ENCODE results near the gene MAP3K10.
A peak's percentile ranks its signal among the peaks of the same experiment; 100 is the strongest.
"Not testable (repeated sequence)": the region's sequence is repeated elsewhere in the genome, so short reads cannot be mapped to it uniquely, and the experiment has no call there.

Gene MAP3K10

GRCh38 chr19:40217027-40217810 is 26.0 kb downstream of the MAP3K10 start:
- DNase-seq (ENCODE audit: low read depth in 2 of 2): no peak

GRCh38 chr19:40217934-40218890 is 27.0 kb downstream of the MAP3K10 start, which contains the start of gene TTC9B:
Gene TTC9B, minus strand, starts transcription at chr19:40218384. Its CDS starts 3 bp downstream, at chr19:40218381.
- DNase-seq (ENCODE audit: low read depth in 2 of 2): peak in 1 of 2 donors; percentile 29

GRCh38 chr19:40219029-40219428 is 27.8 kb downstream of the MAP3K10 start:
- not testable (repeated sequence) for DNase-seq (ENCODE audit: low read depth in 2 of 2)

- no peak for DNase-seq (ENCODE audit: low read depth in 2 of 2)
Measured at GRCh38 chr19:40219721-40220276, 28.6 kb downstream of the MAP3K10 start.

- no peak for DNase-seq (ENCODE audit: low read depth in 2 of 2)
Measured at GRCh38 chr19:40220674-40221073, 29.4 kb downstream of the MAP3K10 start.

- DNase-seq (ENCODE audit: low read depth in 2 of 2): peak; percentile 53 to 56
Measured at GRCh38 chr19:40221858-40222619, 30.8 kb downstream of the MAP3K10 start.

GRCh38 chr19:40223135-40223822 is 32.1 kb downstream of the MAP3K10 start:
- no peak for DNase-seq (ENCODE audit: low read depth in 2 of 2)

GRCh38 chr19:40224342-40225150 is 33.3 kb downstream of the MAP3K10 start:
- no peak for DNase-seq (ENCODE audit: low read depth in 2 of 2)

GRCh38 chr19:40225440-40226305 is 34.4 kb downstream of the MAP3K10 start:
- no peak for DNase-seq (ENCODE audit: low read depth in 2 of 2)

GRCh38 chr19:40228346-40228745 is 37.1 kb downstream of the MAP3K10 start:
- DNase-seq (ENCODE audit: low read depth in 2 of 2): no peak

GRCh38 chr19:40228863-40229262 is 37.6 kb downstream of the MAP3K10 start:
- DNase-seq (ENCODE audit: low read depth in 2 of 2): no peak

- DNase-seq (ENCODE audit: low read depth in 2 of 2): no peak
Measured at GRCh38 chr19:40229484-40229883, 38.3 kb downstream of the MAP3K10 start.

- no peak for DNase-seq (ENCODE audit: low read depth in 2 of 2)
Measured at GRCh38 chr19:40229926-40230417, 38.7 kb downstream of the MAP3K10 start.

- DNase-seq (ENCODE audit: low read depth in 2 of 2): no peak
Measured at GRCh38 chr19:40231057-40231456, 39.8 kb downstream of the MAP3K10 start.

- no peak for DNase-seq (ENCODE audit: low read depth in 2 of 2)
Measured at GRCh38 chr19:40231544-40232424, 40.6 kb downstream of the MAP3K10 start.

- no peak for DNase-seq (ENCODE audit: low read depth in 2 of 2)
Measured at GRCh38 chr19:40232479-40232878, 41.3 kb downstream of the MAP3K10 start.

- DNase-seq (ENCODE audit: low read depth in 2 of 2): no peak
Measured at GRCh38 chr19:40232949-40233810, 42.0 kb downstream of the MAP3K10 start.

Measured in activated CD4-positive, alpha-beta T cell treated with anti-CD3 and anti-CD28 coated beads for 24 hours (primary cell).